IMR-90 (cell line): Measurements from ENCODE around the gene SLC22A5.
A peak's percentile ranks its signal among the peaks of the same experiment; 100 is the strongest.

Experiments
- BHLHE40 ChIP-seq: fragments of 150-350 bp; IDR thresholded peaks from 2 replicates; pipeline ENCODE4 v1.6.1; 2016; ENCODE audit warnings: mild to moderate bottlenecking, low read depth, low read length
- CEBPB ChIP-seq: IDR thresholded peaks from 2 replicates; pipeline ENCODE4 v1.6.1; 2012; ENCODE audit warnings: low read depth, low read length, improper control_type of control experiment
- CTCF ChIP-seq: conservative IDR thresholded peaks from 2 replicates; pipeline ENCODE4 v1.5.1; 2012; ENCODE audit warnings: mild to moderate bottlenecking, low read depth, low read length, improper control_type of control experiment
- MAFK ChIP-seq: IDR thresholded peaks from 2 replicates; pipeline ENCODE4 v1.6.1; 2012; ENCODE audit warnings: low read depth, low read length, improper control_type of control experiment
- POLR2A ChIP-seq: IDR thresholded peaks from 2 replicates; pipeline ENCODE4 v1.6.1; 2012; ENCODE audit warnings: mild to moderate bottlenecking, low read depth, low read length
- RAD21 ChIP-seq: IDR thresholded peaks from 2 replicates; pipeline ENCODE4 v1.6.1; 2012; ENCODE audit warnings: low read length, improper control_type of control experiment
- RFX5 ChIP-seq: IDR thresholded peaks from 2 replicates; pipeline ENCODE4 v1.8.0; 2012; ENCODE audit warnings: low read depth, mild to moderate bottlenecking, low read length, moderate library complexity
- SMC3 ChIP-seq: fragments of 150-350 bp; IDR thresholded peaks from 2 replicates; pipeline ENCODE4 v1.6.1; 2016; ENCODE audit warnings: low read depth, mild to moderate bottlenecking, antibody characterized with exemption, low read length, moderate library complexity

GRCh38 chr5:132385326-132386105, 16.0 kb downstream of the SLC22A5 start:
- TF ChIP-seq CTCF (peak; percentile 84), SMC3 (peak; percentile 69), MAFK (no peak), POLR2A (no peak), RFX5 (no peak), RAD21 (peak; percentile 87), CEBPB (no peak), BHLHE40 (no peak)
